OCI-LY7 (cell line): ENCODE results near the gene STPG1.

Experiments used
- CTCF ChIP-seq: fragments of 200-600 bp; sonication (generic); conservative IDR thresholded peaks from 2 replicates; pipeline ENCODE4 v1.5.1; 2014; ENCODE audit warnings: mild to moderate bottlenecking, antibody characterized with exemption, low read length, moderate library complexity, mixed read lengths
- EZH2phosphoT487 ChIP-seq: fragments of 200-600 bp; sonication (generic); IDR thresholded peaks from 2 replicates; pipeline ENCODE4 v1.6.1; 2018; ENCODE audit warnings: low read depth, borderline replicate concordance, mild to moderate bottlenecking, mixed run types, antibody characterized with exemption, low read length, moderate library complexity, mixed read lengths

- TF ChIP-seq CTCF (no peak), EZH2phosphoT487 (no peak)
Measured at GRCh38 chr1:24374891-24375786, 38.4 kb downstream of the STPG1 start.
